WTC11 (cell line): ENCODE measurements around the gene LECT2.

ENCODE experiments used
- ATF6 ChIP-seq: sonication (generic); formaldehyde crosslinking; IDR thresholded peaks from 2 replicates; pipeline ENCODE4 v1.8.1; 2023; ENCODE audit warnings: mild to moderate bottlenecking, missing genetic modification reagents
- CBFB ChIP-seq: sonication (generic); formaldehyde crosslinking; IDR thresholded peaks from 2 replicates; pipeline ENCODE4 v1.8.1; 2022; ENCODE audit warnings: mild to moderate bottlenecking, low read depth, missing genetic modification reagents
- KAT7 ChIP-seq: sonication (generic); formaldehyde crosslinking; IDR thresholded peaks from 2 replicates; pipeline ENCODE4 v1.8.1; 2023; ENCODE audit warnings: missing genetic modification reagents, mild to moderate bottlenecking, borderline replicate concordance
- MAX ChIP-seq: sonication (generic); formaldehyde crosslinking; IDR thresholded peaks from 2 replicates; pipeline ENCODE4 v1.8.0; 2022; ENCODE audit warnings: mild to moderate bottlenecking, missing genetic modification reagents
- RELA ChIP-seq: sonication (generic); formaldehyde crosslinking; IDR thresholded peaks from 2 replicates; pipeline ENCODE4 v1.8.1; 2022; ENCODE audit warnings: missing genetic modification reagents, mild to moderate bottlenecking, borderline replicate concordance
- ZNF121 ChIP-seq: sonication (generic); formaldehyde crosslinking; IDR thresholded peaks from 2 replicates; pipeline ENCODE4 v1.8.0; 2023; ENCODE audit warnings: missing genetic modification reagents
- TF ChIP-seq, protein P1 (sequence below): fragments of 200-600 bp; IDR thresholded peaks from 2 replicates; pipeline ENCODE4 v1.8.0; 2022; ENCODE audit warnings: antibody characterized with exemption

DNA sequence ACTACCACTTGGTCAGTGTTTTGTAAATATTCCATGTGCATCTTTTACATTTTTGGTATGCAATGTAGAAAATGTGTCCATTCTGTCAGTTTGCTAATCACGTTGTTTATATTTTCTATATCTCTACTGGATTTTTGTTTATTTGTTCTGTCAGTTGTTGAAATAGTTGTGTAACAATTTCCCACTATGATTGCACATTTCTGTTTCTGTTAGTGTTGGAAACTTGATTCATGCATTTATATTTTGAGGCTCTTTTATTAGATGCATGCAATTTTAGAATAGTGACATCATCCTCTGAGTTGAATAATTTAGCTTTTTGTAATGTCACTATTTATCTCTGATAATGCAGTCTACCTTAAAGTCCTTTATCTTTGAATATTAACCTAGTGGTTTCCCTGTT, 25.8 kb upstream of the LECT2 start:
- TF ChIP-seq RELA (CRISPR knock-in tag) (no peak), KAT7 (CRISPR knock-in tag) (no peak), ZNF121 (CRISPR knock-in tag) (no peak), ATF6 (CRISPR knock-in tag) (no peak), CBFB (no peak), MAX (CRISPR knock-in tag) (no peak)
- TF ChIP-seq, protein P1, sequence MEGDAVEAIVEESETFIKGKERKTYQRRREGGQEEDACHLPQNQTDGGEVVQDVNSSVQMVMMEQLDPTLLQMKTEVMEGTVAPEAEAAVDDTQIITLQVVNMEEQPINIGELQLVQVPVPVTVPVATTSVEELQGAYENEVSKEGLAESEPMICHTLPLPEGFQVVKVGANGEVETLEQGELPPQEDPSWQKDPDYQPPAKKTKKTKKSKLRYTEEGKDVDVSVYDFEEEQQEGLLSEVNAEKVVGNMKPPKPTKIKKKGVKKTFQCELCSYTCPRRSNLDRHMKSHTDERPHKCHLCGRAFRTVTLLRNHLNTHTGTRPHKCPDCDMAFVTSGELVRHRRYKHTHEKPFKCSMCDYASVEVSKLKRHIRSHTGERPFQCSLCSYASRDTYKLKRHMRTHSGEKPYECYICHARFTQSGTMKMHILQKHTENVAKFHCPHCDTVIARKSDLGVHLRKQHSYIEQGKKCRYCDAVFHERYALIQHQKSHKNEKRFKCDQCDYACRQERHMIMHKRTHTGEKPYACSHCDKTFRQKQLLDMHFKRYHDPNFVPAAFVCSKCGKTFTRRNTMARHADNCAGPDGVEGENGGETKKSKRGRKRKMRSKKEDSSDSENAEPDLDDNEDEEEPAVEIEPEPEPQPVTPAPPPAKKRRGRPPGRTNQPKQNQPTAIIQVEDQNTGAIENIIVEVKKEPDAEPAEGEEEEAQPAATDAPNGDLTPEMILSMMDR = no peak
